ENCODE measurements around the gene UBXN11.
"Not testable (repeated sequence)": the region's sequence is repeated elsewhere in the genome, so short reads cannot be mapped to it uniquely, and the experiment has no call there.

The UBXN11 gene

GRCh38 chr1:26315874-26316850 is 9.7 kb upstream of the UBXN11 start:
- TF ChIP-seq, protein P1, sequence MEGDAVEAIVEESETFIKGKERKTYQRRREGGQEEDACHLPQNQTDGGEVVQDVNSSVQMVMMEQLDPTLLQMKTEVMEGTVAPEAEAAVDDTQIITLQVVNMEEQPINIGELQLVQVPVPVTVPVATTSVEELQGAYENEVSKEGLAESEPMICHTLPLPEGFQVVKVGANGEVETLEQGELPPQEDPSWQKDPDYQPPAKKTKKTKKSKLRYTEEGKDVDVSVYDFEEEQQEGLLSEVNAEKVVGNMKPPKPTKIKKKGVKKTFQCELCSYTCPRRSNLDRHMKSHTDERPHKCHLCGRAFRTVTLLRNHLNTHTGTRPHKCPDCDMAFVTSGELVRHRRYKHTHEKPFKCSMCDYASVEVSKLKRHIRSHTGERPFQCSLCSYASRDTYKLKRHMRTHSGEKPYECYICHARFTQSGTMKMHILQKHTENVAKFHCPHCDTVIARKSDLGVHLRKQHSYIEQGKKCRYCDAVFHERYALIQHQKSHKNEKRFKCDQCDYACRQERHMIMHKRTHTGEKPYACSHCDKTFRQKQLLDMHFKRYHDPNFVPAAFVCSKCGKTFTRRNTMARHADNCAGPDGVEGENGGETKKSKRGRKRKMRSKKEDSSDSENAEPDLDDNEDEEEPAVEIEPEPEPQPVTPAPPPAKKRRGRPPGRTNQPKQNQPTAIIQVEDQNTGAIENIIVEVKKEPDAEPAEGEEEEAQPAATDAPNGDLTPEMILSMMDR (conservative IDR thresholded peaks at IDR 0.05; ENCODE audit: low read length), result no peak
- H3K4me3 ChIP-seq (ENCODE audit: low read length), result no peak overlapping the region
- no peak for DNase-seq (ENCODE audit: low read depth)

DNA sequence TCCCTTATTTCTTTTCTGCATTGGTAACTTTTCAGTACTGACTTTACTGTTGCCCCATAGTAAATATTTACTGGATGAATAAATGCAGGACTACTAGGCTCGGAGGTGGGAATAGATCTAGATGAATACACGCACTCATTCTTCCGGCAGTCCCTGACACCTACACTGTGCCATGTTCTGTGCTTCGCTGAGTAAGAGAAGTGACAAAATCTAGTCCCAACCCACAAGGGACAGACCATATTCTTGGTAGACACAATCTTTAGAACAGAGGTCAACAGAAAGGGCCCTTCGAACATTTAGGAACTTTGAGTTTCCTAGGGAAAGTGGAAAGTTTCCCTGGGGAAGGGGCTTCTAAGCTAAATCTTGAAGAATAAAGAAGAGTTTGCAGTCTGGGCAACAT is 8.1 kb upstream of the UBXN11 start:
- TF ChIP-seq, protein P1 (conservative IDR thresholded peaks at IDR 0.05; ENCODE audit: low read length), result no peak
- H3K4me3 ChIP-seq (ENCODE audit: low read length), result no peak overlapping the region
- DNase-seq (ENCODE audit: low read depth), result no peak

DNA sequence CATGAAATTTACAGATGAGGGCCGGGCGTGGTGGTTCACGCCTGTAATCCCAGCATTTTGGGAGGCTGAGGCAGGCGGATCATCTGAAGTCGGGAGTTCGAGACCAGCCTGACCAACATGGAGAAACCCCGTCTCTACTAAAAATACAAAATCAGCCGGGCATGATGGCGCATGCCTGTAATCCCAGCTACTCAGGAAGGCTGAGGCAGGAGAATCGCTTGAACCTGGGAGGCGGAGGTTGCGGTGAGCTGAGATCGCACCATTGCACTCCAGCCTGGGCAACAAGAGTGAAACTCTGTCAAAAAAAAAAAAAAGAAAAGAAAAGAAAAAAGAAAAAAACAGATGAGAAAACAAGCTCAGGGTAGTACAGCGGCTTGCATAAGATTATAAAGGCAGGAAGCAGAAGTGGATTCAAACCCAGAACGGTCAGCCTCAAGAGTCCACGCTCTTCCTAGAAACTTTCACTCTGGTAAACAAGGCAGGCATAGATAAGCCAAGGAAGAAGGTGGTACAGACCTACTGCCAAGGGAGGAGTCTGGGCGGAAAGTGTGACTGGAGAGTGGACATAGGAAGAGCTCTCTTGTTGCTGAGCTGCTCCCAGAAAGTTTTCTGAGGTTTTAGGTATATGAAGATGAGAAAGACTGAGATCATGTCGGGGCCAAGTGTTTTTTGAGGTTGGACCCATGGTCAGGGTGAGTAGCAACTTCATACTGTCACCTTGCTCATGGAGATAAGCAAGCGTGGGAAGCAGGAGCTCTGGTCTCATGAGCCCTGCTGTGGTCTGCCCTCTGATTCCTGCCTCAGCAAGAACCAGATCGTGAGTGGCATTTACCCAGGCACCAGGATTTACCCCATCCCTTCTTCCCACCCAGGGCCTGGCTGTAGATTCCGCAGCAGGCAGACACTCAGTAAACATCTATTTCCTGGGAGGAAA is 1.8 kb upstream of the UBXN11 start:
- not testable (repeated sequence) for H3K4me3 ChIP-seq (ENCODE audit: low read length); DNase-seq (ENCODE audit: low read depth)

DNA sequence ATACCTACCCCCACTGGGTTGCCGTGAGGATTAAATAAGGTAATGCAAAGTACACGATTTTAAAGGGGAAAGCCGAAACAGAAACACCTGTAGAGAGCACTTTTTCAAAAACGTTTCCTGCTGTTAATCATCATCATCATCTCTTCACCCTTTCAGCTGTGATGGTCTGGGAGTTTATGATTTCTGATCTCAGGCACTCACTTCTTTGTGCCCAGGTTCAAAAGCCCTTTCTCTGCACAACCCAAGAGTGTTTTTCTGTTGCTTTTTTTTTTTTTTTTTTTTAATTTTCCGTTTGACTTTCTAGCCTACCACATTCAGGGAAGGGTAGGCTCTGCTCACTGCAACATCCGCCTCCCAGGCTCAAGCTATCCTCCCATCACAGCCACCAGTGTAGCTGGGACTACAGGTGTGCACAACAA is 936 bp upstream of the UBXN11 start:
- no peak overlapping the region for H3K4me3 ChIP-seq (ENCODE audit: low read length)
- TF ChIP-seq, protein P1 (conservative IDR thresholded peaks at IDR 0.05; ENCODE audit: low read length), result no peak
- DNase-seq (ENCODE audit: low read depth), result no peak

GRCh38 chr1:26305667-26306289 is 658 bp downstream of the UBXN11 start:
- peak overlapping the region; percentile 92 for H3K4me3 ChIP-seq (ENCODE audit: low read length)
- no peak for DNase-seq (ENCODE audit: low read depth)
- TF ChIP-seq, protein P1 (conservative IDR thresholded peaks at IDR 0.05; ENCODE audit: low read length), result no peak

- no peak overlapping the region for H3K4me3 ChIP-seq (ENCODE audit: low read length)
- peak; percentile 51 for DNase-seq (ENCODE audit: low read depth)
These were observed 3.6 kb downstream of the UBXN11 start for GRCh38 chr1:26302733-26303405.

More at GRCh38 chr1:26302733-26303405, 3.6 kb downstream of the UBXN11 start:
- TF ChIP-seq, protein P1 (conservative IDR thresholded peaks at IDR 0.05; ENCODE audit: low read length), result no peak

Measured in AG10803 (cell line).